ENCODE measurements around the gene AMELX.

Gene AMELX

GRCh38 chrX:11305641-11306040 is 12.4 kb downstream of the AMELX start:
- no peak for DNase-seq (ENCODE audit: low read depth in 1 of 2, low spot score in 1 of 2)

GRCh38 chrX:11309220-11309619 is 16.0 kb downstream of the AMELX start:
- DNase-seq (ENCODE audit: low read depth in 1 of 2, low spot score in 1 of 2) = no peak

- DNase-seq (ENCODE audit: low read depth in 1 of 2, low spot score in 1 of 2) = no peak
Observed at GRCh38 chrX:11311706-11312105, 18.5 kb downstream of the AMELX start.

- no peak for DNase-seq (ENCODE audit: low read depth in 1 of 2, low spot score in 1 of 2)
Observed at GRCh38 chrX:11319806-11320520, 26.8 kb downstream of the AMELX start.

- DNase-seq (ENCODE audit: low read depth in 1 of 2, low spot score in 1 of 2) = no peak
Observed at GRCh38 chrX:11321986-11322385, 28.8 kb downstream of the AMELX start.

GRCh38 chrX:11328134-11328533 is 34.9 kb downstream of the AMELX start:
- no peak for DNase-seq (ENCODE audit: low read depth in 1 of 2, low spot score in 1 of 2)

- DNase-seq (ENCODE audit: low read depth in 1 of 2, low spot score in 1 of 2) = no peak
Observed at GRCh38 chrX:11329021-11329420, 35.8 kb downstream of the AMELX start.

- no peak for DNase-seq (ENCODE audit: low read depth in 1 of 2, low spot score in 1 of 2)
Observed at GRCh38 chrX:11331788-11332187, 38.6 kb downstream of the AMELX start.

GRCh38 chrX:11334165-11334564 is 41.0 kb downstream of the AMELX start:
- DNase-seq (ENCODE audit: low read depth in 1 of 2, low spot score in 1 of 2) = no peak

- no peak for DNase-seq (ENCODE audit: low read depth in 1 of 2, low spot score in 1 of 2)
Observed at GRCh38 chrX:11336201-11336600, 43.0 kb downstream of the AMELX start.

- DNase-seq (ENCODE audit: low read depth in 1 of 2, low spot score in 1 of 2) = no peak
Observed at GRCh38 chrX:11337292-11338009, 44.2 kb downstream of the AMELX start.

- DNase-seq (ENCODE audit: low read depth in 1 of 2, low spot score in 1 of 2) = no peak
Observed at GRCh38 chrX:11341274-11342201, 48.3 kb downstream of the AMELX start.

- DNase-seq (ENCODE audit: low read depth in 1 of 2, low spot score in 1 of 2) = no peak
Observed at GRCh38 chrX:11342673-11343072, 49.5 kb downstream of the AMELX start.

- no peak for DNase-seq (ENCODE audit: low read depth in 1 of 2, low spot score in 1 of 2)
Observed at GRCh38 chrX:11346121-11346682, 53.0 kb downstream of the AMELX start.

- DNase-seq (ENCODE audit: low read depth in 1 of 2, low spot score in 1 of 2) = no peak
Observed at GRCh38 chrX:11347300-11347699, 54.1 kb downstream of the AMELX start.

- no peak for DNase-seq (ENCODE audit: low read depth in 1 of 2, low spot score in 1 of 2)
Observed at GRCh38 chrX:11349020-11349419, 55.8 kb downstream of the AMELX start.

- no peak for DNase-seq (ENCODE audit: low read depth in 1 of 2, low spot score in 1 of 2)
Observed at GRCh38 chrX:11349661-11350337, 56.6 kb downstream of the AMELX start.
